WTC11 (cell line): Measurements from ENCODE around the gene WDFY4. TPM values are rescaled to one million over a fixed set of nuclear protein-coding genes. Genes with fewer than 3 reads are reported as not detected.

Source experiments
- ATAC-seq: fragments of 200-7000 bp; cut with Tn5 transposase; 2 replicates; pipeline ENCODE4 v1.10.0; 2021; ENCODE audit warnings: mild to moderate bottlenecking, moderate library complexity
- CTCF ChIA-PET: fragments of 300-600 bp; sonication (Branson Sonifier 250); formaldehyde crosslinking; loops from one replicate; lab custom pipeline; 2021; ENCODE audit warnings: antibody characterized with exemption; lab: Charles Lee
- POLR2A ChIA-PET: fragments of 350-600 bp; sonication (Branson Sonifier 250); formaldehyde crosslinking; loops from one replicate; lab custom pipeline; 2021; ENCODE audit warnings: antibody characterized with exemption; lab: Charles Lee
- DNase-seq: peaks from one replicate; pipeline ENCODE4 v3.0.0; 2021; ENCODE audit warnings: low spot score
- H3K27ac Mint-ChIP-seq: 2 replicates; pipeline ENCODE4 v1.8.0; 2021; ENCODE audit warnings: mixed read lengths
- H3K27me3 Mint-ChIP-seq: 2 replicates; pipeline ENCODE4 v1.8.0; 2021; ENCODE audit warnings: low read depth, mild to moderate bottlenecking, moderate library complexity, mixed read lengths
- H3K36me3 Mint-ChIP-seq: 2 replicates; pipeline ENCODE4 v1.8.0; 2021; ENCODE audit warnings: mixed read lengths
- H3K4me1 Mint-ChIP-seq: 2 replicates; pipeline ENCODE4 v1.8.0; 2022; ENCODE audit warnings: mixed read lengths
- H3K4me3 Mint-ChIP-seq: 2 replicates; pipeline ENCODE4 v1.8.0; 2021; ENCODE audit warnings: mild to moderate bottlenecking, moderate library complexity, mixed read lengths
- H3K9me3 Mint-ChIP-seq: 2 replicates; pipeline ENCODE4 v1.8.0; 2021; ENCODE audit warnings: mixed read lengths
- CREB1 ChIP-seq: sonication (generic); formaldehyde crosslinking; IDR thresholded peaks from 2 replicates; pipeline ENCODE4 v1.8.0; 2023; ENCODE audit warnings: mild to moderate bottlenecking, missing genetic modification reagents
- E2F5 ChIP-seq: sonication (generic); formaldehyde crosslinking; IDR thresholded peaks from 2 replicates; pipeline ENCODE4 v1.8.1; 2022; ENCODE audit warnings: mild to moderate bottlenecking, moderate library complexity, missing genetic modification reagents
- EMX1 ChIP-seq: fragments of 250-450 bp; sonication (Bioruptor Pico); IDR thresholded peaks from 2 replicates; pipeline ENCODE4 v1.8.0; 2021; ENCODE audit warnings: mild to moderate bottlenecking
- FOXK1 ChIP-seq: sonication (generic); formaldehyde crosslinking; IDR thresholded peaks from 2 replicates; pipeline ENCODE4 v1.8.0; 2022; ENCODE audit warnings: mild to moderate bottlenecking, moderate library complexity, missing genetic modification reagents
- GRHL2 ChIP-seq: fragments of 250-450 bp; sonication (Bioruptor Pico); IDR thresholded peaks from 2 replicates; pipeline ENCODE4 v1.8.0; 2022; ENCODE audit warnings: mild to moderate bottlenecking, moderate library complexity; ENCODE audit not compliant: insufficient replicate concordance, severe bottlenecking
- GTF2I ChIP-seq: fragments of 250-450 bp; sonication (Bioruptor Pico); conservative IDR thresholded peaks from 2 replicates; pipeline ENCODE4 v1.4.0; 2021; ENCODE audit warnings: mild to moderate bottlenecking
- HMGA2 ChIP-seq: fragments of 250-450 bp; sonication (Bioruptor Pico); IDR thresholded peaks from 2 replicates; pipeline ENCODE4 v1.4.0; 2021; ENCODE audit warnings: mild to moderate bottlenecking, moderate library complexity
- IRF2 ChIP-seq: sonication (generic); formaldehyde crosslinking; IDR thresholded peaks from 2 replicates; pipeline ENCODE4 v1.8.0; 2022; ENCODE audit warnings: low read depth, missing genetic modification reagents, borderline replicate concordance
- KAT7 ChIP-seq: sonication (generic); formaldehyde crosslinking; IDR thresholded peaks from 2 replicates; pipeline ENCODE4 v1.8.1; 2023; ENCODE audit warnings: missing genetic modification reagents, mild to moderate bottlenecking, borderline replicate concordance
- NFYB ChIP-seq: sonication (generic); formaldehyde crosslinking; conservative IDR thresholded peaks from 2 replicates; pipeline ENCODE4 v1.8.0; 2022; ENCODE audit warnings: low read depth, missing genetic modification reagents
- OVOL2 ChIP-seq: fragments of 250-450 bp; sonication (Bioruptor Pico); IDR thresholded peaks from 2 replicates; pipeline ENCODE4 v1.9.0; 2021; ENCODE audit warnings: mild to moderate bottlenecking, borderline replicate concordance
- SMAD3 ChIP-seq: sonication (generic); formaldehyde crosslinking; IDR thresholded peaks from 2 replicates; pipeline ENCODE4 v1.8.0; 2022; ENCODE audit warnings: missing genetic modification reagents, mild to moderate bottlenecking, borderline replicate concordance
- STAT6 ChIP-seq: sonication (generic); formaldehyde crosslinking; conservative IDR thresholded peaks from 2 replicates; pipeline ENCODE4 v1.8.1; 2023; ENCODE audit warnings: mild to moderate bottlenecking, low read depth, missing genetic modification reagents, moderate library complexity
- TCF7 ChIP-seq: sonication (generic); formaldehyde crosslinking; IDR thresholded peaks from 2 replicates; pipeline ENCODE4 v1.8.0; 2022; ENCODE audit warnings: mild to moderate bottlenecking, low read depth, missing genetic modification reagents, moderate library complexity
- TEAD4 ChIP-seq: sonication (generic); formaldehyde crosslinking; IDR thresholded peaks from 2 replicates; pipeline ENCODE4 v1.8.0; 2022; ENCODE audit warnings: mild to moderate bottlenecking, missing genetic modification reagents
- ZBTB21 ChIP-seq: sonication (generic); formaldehyde crosslinking; IDR thresholded peaks from 2 replicates; pipeline ENCODE4 v1.8.1; 2023; ENCODE audit warnings: mild to moderate bottlenecking, missing genetic modification reagents, borderline replicate concordance
- ZNF121 ChIP-seq: sonication (generic); formaldehyde crosslinking; IDR thresholded peaks from 2 replicates; pipeline ENCODE4 v1.8.0; 2023; ENCODE audit warnings: missing genetic modification reagents
- ZNF232 ChIP-seq: sonication (generic); formaldehyde crosslinking; IDR thresholded peaks from 2 replicates; pipeline ENCODE4 v1.8.0; 2022; ENCODE audit warnings: mild to moderate bottlenecking, missing genetic modification reagents
- ZNF423 ChIP-seq: fragments of 250-450 bp; sonication (Bioruptor Pico); IDR thresholded peaks from 2 replicates; pipeline ENCODE4 v2.1.2; 2022; ENCODE audit warnings: mild to moderate bottlenecking, moderate library complexity
- total RNA-seq: library from RNA; stranded (reverse); gene quantifications from 3 replicates; pipeline ENCODE4 v1.2.3, GENCODE V29; 2021
- TF ChIP-seq, protein P1 (sequence below): fragments of 250-450 bp; sonication (Bioruptor Pico); IDR thresholded peaks from 2 replicates; pipeline ENCODE4 v1.9.0; 2021; ENCODE audit warnings: mild to moderate bottlenecking
- TF ChIP-seq, protein P2 (sequence below): sonication (generic); formaldehyde crosslinking; IDR thresholded peaks from 2 replicates; pipeline ENCODE4 v1.8.0; 2023; ENCODE audit warnings: missing genetic modification reagents
- TF ChIP-seq, protein P3 (sequence below): fragments of 250-450 bp; sonication (Bioruptor Pico); IDR thresholded peaks from 2 replicates; pipeline ENCODE4 v1.9.0; 2021; ENCODE audit warnings: mild to moderate bottlenecking
- TF ChIP-seq, protein P4 (sequence below): sonication (generic); formaldehyde crosslinking; IDR thresholded peaks from 2 replicates; pipeline ENCODE4 v1.8.1; 2022; ENCODE audit warnings: low read depth, missing genetic modification reagents, borderline replicate concordance

The WDFY4 gene
- total RNA-seq, 1 experiment from 2014 or later = 0.13 TPM

DNA sequence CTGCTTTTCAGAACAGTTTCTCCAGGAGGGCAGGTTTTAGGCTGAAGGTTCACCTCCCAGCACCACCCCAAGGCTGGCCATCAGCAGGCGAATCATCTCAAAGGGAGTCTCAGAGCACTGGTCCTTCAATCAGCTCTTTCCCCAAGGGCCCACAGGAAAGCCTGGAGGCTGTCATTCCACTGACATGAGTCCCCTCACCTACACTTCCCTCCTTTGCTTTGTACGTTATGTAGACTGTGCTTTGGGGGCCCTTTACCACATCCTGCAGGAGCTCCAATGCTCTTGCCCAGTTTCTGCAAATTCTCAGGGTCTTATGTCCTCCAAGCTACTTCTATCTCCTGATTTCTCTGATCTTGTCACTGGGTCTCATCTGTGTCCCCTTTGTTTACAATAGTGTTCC, 15.4 kb downstream of the WDFY4 start (continued):
- no peak for TF ChIP-seq FOXK1

DNA sequence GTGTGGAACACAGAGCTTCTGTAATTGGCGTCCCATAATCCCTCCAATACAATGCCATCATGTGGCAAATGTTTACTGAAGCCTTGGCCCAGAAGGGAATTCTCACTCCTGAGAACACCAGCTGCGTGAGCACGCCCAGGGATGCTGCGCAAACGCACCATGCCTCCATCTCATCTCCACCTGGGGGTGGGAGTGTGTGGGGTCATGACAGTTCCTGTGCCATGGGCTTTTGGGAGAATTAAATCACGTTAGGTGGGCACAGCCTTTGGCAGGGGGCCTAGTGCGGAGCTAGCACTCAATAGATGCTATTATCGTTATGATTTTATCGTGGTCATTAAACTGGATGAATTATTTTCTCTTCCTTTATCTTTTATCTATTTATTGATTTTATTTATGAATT, 15.8 kb downstream of the WDFY4 start:
- no peaks in the 10 kb centered on the region for H3K36me3 Mint-ChIP-seq
- H3K27me3 Mint-ChIP-seq = no peaks in the 10 kb centered on the region; the same call in 1 of the 2 replicates
- TF ChIP-seq ZBTB21 = no peak
- TF ChIP-seq ZNF121 = no peak
- TF ChIP-seq IRF2 (CRISPR knock-in tag) = no peak
- no peak for TF ChIP-seq KAT7 (CRISPR knock-in tag)
- TF ChIP-seq GRHL2 (CRISPR knock-in tag) = no peak
- no peak for TF ChIP-seq TEAD4
- TF ChIP-seq, protein P1, sequence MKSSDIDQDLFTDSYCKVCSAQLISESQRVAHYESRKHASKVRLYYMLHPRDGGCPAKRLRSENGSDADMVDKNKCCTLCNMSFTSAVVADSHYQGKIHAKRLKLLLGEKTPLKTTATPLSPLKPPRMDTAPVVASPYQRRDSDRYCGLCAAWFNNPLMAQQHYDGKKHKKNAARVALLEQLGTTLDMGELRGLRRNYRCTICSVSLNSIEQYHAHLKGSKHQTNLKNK (CRISPR knock-in tag) = no peak
- no peak for TF ChIP-seq NFYB (CRISPR knock-in tag)
- no peak for TF ChIP-seq GTF2I (CRISPR knock-in tag)
- TF ChIP-seq, protein P2, sequence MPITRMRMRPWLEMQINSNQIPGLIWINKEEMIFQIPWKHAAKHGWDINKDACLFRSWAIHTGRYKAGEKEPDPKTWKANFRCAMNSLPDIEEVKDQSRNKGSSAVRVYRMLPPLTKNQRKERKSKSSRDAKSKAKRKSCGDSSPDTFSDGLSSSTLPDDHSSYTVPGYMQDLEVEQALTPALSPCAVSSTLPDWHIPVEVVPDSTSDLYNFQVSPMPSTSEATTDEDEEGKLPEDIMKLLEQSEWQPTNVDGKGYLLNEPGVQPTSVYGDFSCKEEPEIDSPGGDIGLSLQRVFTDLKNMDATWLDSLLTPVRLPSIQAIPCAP (CRISPR knock-in tag) = no peak
- TF ChIP-seq, protein P3, sequence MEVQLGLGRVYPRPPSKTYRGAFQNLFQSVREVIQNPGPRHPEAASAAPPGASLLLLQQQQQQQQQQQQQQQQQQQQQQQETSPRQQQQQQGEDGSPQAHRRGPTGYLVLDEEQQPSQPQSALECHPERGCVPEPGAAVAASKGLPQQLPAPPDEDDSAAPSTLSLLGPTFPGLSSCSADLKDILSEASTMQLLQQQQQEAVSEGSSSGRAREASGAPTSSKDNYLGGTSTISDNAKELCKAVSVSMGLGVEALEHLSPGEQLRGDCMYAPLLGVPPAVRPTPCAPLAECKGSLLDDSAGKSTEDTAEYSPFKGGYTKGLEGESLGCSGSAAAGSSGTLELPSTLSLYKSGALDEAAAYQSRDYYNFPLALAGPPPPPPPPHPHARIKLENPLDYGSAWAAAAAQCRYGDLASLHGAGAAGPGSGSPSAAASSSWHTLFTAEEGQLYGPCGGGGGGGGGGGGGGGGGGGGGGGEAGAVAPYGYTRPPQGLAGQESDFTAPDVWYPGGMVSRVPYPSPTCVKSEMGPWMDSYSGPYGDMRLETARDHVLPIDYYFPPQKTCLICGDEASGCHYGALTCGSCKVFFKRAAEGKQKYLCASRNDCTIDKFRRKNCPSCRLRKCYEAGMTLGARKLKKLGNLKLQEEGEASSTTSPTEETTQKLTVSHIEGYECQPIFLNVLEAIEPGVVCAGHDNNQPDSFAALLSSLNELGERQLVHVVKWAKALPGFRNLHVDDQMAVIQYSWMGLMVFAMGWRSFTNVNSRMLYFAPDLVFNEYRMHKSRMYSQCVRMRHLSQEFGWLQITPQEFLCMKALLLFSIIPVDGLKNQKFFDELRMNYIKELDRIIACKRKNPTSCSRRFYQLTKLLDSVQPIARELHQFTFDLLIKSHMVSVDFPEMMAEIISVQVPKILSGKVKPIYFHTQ (CRISPR knock-in tag) = no peak
- no peak for TF ChIP-seq SMAD3
- TF ChIP-seq ZNF232 (CRISPR knock-in tag) = no peak
- TF ChIP-seq ZNF423 (CRISPR knock-in tag) = no peak
- no peak overlapping the region for H3K4me3 Mint-ChIP-seq
- no peak for ATAC-seq
- H3K4me1 Mint-ChIP-seq = no peaks in the 10 kb centered on the region
- POLR2A ChIA-PET = no interaction called here
- H3K9me3 Mint-ChIP-seq = no peaks in the 10 kb centered on the region
- no peak for DNase-seq
- CTCF ChIA-PET = no interaction called here
- H3K27ac Mint-ChIP-seq = no peak overlapping the region

DNA sequence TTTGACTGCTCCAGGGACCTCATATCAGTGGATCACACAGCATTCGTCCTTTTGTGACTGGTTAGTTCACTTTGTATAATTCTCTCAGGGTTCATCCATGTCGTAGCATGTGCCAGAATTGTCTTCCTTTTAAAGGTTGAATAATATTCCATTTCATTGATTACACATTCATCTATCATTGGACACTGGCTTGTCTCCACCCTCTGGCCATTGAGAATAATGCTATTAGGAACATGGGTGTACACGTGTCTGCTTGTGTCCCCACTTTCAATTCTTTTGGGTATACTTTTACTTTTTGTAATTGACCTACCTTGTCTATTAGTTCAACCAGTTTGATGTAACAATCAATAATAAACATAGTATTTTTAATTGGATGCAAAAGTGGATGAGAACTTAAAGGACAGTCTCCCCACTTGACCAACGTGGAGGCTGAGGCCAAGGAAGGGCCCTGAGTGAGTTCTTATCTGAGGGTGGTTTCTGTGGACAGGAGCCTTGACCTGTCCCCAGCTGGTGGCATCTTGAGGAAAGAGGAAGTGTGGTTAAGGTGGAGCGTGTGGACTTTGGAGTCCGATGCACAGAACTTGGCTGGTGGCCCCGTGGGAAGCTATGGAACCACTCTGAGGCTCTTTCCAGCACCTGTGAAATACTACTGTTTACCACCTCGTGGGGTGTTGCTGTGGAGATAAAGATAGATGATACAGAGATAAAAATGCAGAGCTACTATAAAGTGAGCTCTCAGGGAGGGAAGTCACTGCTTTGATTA, 16.6 kb downstream of the WDFY4 start:
- ATAC-seq = no peak
- CTCF ChIA-PET = interaction anchor here (1.0 to 1.3 kb wide), 2 partner anchors 15 to 45 kb away, joined by 3 read pairs; no protein-coding TSS in a partner anchor
- POLR2A ChIA-PET = no interaction called here
- Mint-ChIP-seq H3K36me3 (no peaks in the 10 kb centered on the region), H3K4me1 (no peaks in the 10 kb centered on the region), H3K4me3 (no peak overlapping the region), H3K27ac (no peak overlapping the region), H3K27me3 (no peaks in the 10 kb centered on the region; the same call in 1 of the 2 replicates), H3K9me3 (no peaks in the 10 kb centered on the region)
- TF ChIP-seq CREB1 (CRISPR knock-in tag) (no peak), HMGA2 (CRISPR knock-in tag) (no peak), E2F5 (CRISPR knock-in tag) (no peak), STAT6 (CRISPR knock-in tag) (no peak), TCF7 (CRISPR knock-in tag) (no peak), EMX1 (CRISPR knock-in tag) (no peak), OVOL2 (CRISPR knock-in tag) (no peak), ZNF121 (no peak)
- TF ChIP-seq, protein P4, sequence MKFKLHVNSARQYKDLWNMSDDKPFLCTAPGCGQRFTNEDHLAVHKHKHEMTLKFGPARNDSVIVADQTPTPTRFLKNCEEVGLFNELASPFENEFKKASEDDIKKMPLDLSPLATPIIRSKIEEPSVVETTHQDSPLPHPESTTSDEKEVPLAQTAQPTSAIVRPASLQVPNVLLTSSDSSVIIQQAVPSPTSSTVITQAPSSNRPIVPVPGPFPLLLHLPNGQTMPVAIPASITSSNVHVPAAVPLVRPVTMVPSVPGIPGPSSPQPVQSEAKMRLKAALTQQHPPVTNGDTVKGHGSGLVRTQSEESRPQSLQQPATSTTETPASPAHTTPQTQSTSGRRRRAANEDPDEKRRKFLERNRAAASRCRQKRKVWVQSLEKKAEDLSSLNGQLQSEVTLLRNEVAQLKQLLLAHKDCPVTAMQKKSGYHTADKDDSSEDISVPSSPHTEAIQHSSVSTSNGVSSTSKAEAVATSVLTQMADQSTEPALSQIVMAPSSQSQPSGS = no peak
- no peak for DNase-seq
